Peyer's patch (tissue), 4 donors: ENCODE results near the gene DCLK2.

Source experiments
- POLR2A ChIP-seq, 2 donors: fragments of 450-650 bp; IDR thresholded peaks; one replicate each; pipeline ENCODE4 v1.5.1; 2017; ENCODE audit warnings: antibody characterized with exemption in 2 of 2, mild to moderate bottlenecking in 2 of 2, moderate library complexity in 2 of 2
- TF ChIP-seq, protein P1 (sequence below), 6 experiments: fragments of 450-650 bp in 4 of 6; fragments of 200-600 bp in 2 of 6; sonication (generic) in 1 of 6; IDR thresholded peaks; one replicate each; pipeline ENCODE4 v1.5.1; 2017 to 2019; ENCODE audit warnings: antibody characterized with exemption in 6 of 6, mild to moderate bottlenecking in 3 of 6, moderate library complexity in 1 of 6

DNA sequence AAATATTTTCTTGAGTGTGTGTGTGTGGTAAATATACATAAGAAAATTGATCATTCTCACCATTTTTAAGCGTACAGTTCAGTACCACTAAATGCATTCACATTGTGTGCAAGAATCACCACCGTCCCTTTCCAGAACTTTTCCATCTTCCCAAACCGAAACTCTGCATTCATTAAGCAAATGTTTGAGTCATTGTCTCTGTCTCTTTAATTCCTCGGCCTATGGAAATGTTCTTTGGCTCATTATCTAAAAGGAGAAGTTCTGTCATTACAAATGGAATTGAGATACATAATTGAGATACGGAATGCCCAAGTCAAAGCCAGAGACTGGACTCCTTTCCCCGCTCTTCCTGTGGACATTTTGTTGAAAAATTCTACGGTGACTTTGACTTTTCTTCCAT is 168.9 kb downstream of the DCLK2 start:
- TF ChIP-seq, protein P1, sequence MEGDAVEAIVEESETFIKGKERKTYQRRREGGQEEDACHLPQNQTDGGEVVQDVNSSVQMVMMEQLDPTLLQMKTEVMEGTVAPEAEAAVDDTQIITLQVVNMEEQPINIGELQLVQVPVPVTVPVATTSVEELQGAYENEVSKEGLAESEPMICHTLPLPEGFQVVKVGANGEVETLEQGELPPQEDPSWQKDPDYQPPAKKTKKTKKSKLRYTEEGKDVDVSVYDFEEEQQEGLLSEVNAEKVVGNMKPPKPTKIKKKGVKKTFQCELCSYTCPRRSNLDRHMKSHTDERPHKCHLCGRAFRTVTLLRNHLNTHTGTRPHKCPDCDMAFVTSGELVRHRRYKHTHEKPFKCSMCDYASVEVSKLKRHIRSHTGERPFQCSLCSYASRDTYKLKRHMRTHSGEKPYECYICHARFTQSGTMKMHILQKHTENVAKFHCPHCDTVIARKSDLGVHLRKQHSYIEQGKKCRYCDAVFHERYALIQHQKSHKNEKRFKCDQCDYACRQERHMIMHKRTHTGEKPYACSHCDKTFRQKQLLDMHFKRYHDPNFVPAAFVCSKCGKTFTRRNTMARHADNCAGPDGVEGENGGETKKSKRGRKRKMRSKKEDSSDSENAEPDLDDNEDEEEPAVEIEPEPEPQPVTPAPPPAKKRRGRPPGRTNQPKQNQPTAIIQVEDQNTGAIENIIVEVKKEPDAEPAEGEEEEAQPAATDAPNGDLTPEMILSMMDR (IDR thresholded peaks at IDR 0.05): no peak
- no peak for TF ChIP-seq POLR2A (IDR thresholded peaks at IDR 0.05)
